Upper lobe of right lung (tissue), 1 donor: ENCODE results near the gene VAPA. TPM values are rescaled to one million over a fixed set of nuclear protein-coding genes. Genes with fewer than 3 reads are reported as not detected.

Experiments used
- ATAC-seq: fragments of 200-7000 bp; cut with Tn5 transposase; one replicate; pipeline ENCODE4 v1.9.1; 2020; ENCODE audit warnings: mild to moderate bottlenecking, moderate library complexity
- DNase-seq: peaks from one replicate; pipeline ENCODE4 v3.0.0-alpha.2; 2020
- H3K27ac ChIP-seq: fragments of 200-600 bp; one replicate; pipeline ENCODE4 v1.8.0; 2022
- H3K27me3 ChIP-seq: fragments of 200-600 bp; one replicate; pipeline ENCODE4 v1.8.0; 2022; ENCODE audit warnings: mild to moderate bottlenecking
- H3K36me3 ChIP-seq: fragments of 200-600 bp; one replicate; pipeline ENCODE4 v1.8.0; 2022
- H3K4me1 ChIP-seq: fragments of 200-600 bp; one replicate; pipeline ENCODE4 v1.8.0; 2022
- H3K4me3 ChIP-seq: fragments of 200-600 bp; one replicate; pipeline ENCODE4 v1.8.0; 2022; ENCODE audit warnings: mild to moderate bottlenecking
- H3K9me3 ChIP-seq: fragments of 200-600 bp; one replicate; pipeline ENCODE4 v1.8.0; 2022
- CTCF ChIP-seq: fragments of 200-600 bp; IDR thresholded peaks from one replicate; pipeline ENCODE4 v1.8.0; 2022; ENCODE audit warnings: antibody characterized with exemption
- intact Hi-C: fragments of 100-400 bp; cut with DNase I; formaldehyde crosslinking; loops from one replicate; pipeline ENCODE4 v1.11.0; 2022
- total RNA-seq: library from RNA; stranded (reverse); fragmentation: NEBNext Ultra II Directional; extraction: Animal tissue kit (Norgen Biotek cat#: 25700); gene quantifications from one replicate; pipeline ENCODE4 v1.2.1, GENCODE V29; 2021
- donor health status: DM: no; HTN: yes; CAD: no; lungs with severe emphysema.

The VAPA gene
- total RNA-seq, 1 donor from 2014 or later = 225 TPM

DNA sequence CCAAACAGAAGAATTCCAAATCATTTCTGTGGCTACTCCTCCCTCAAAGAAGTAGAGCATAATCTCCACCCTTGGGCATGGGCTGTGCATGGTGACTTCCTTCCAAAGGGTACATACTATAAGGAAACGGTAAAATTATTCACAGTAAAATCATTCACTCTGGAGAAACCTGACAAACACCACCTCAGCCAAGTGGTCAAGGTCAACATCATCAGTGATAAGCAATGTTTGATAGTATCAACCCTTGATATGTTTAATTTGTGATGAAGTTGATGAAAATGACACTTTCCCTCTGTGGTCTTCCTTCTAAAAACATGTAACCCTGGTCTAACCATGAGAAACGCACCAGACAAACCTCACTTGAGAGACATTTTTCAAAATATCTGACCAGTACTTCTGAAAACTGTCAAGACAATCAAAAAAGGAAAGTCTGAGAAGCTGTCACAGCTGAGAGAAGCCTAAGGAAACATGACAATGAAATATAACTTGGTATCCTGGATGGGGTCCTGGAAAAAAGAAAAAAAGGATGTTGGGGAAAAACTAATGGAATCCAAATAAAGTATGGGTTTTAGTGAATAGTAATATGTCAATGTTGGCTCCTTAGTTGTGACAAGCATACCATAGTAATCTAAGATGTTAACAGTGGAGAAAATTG lies 37.5 kb upstream of the VAPA start:
- peak overlapping the region; percentile 72 for H3K27ac ChIP-seq
- ATAC-seq (no peak), DNase-seq (no peak)
- no peaks in the 10 kb centered on the region for H3K36me3 ChIP-seq
- H3K27me3 ChIP-seq = no peaks in the 10 kb centered on the region
- peak overlapping the region; percentile 2 for H3K4me3 ChIP-seq
- H3K9me3 ChIP-seq = no peaks in the 10 kb centered on the region
- peaks cover 12% of the 10 kb centered on the region for H3K4me1 ChIP-seq
- intact Hi-C loops = no loop called here
- TF ChIP-seq CTCF = no peak

GRCh38 chr18:9876867-9877654 lies 36.8 kb upstream of the VAPA start:
- DNase-seq (no peak), ATAC-seq (peak; percentile 76)
- Histone ChIP-seq H3K4me3 (peak overlapping the region; percentile 2), H3K27me3 (no peaks in the 10 kb centered on the region), H3K36me3 (no peaks in the 10 kb centered on the region), H3K4me1 (peaks cover 12% of the 10 kb centered on the region), H3K9me3 (no peaks in the 10 kb centered on the region), H3K27ac (peak overlapping the region; percentile 72)
- intact Hi-C loops = no loop called here
- TF ChIP-seq CTCF = no peak

DNA sequence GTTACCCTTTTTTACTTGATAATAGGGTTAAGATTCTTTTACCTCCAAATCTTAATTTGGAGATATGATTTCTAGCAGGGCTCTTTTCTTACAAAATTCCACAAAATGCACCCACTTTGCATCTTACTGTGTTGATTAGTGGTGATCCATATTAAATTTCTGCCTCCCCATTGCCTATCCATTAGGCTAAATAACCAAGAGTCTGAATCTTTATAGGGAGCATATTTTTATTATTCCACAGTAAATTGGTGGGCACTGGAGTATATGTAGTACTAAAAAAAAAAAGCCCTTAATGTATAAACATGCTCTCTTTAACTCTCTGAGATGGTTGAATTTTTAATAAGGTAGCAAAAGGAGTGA lies 36.2 kb upstream of the VAPA start:
- intact Hi-C loops = no loop called here
- Histone ChIP-seq H3K36me3 (no peaks in the 10 kb centered on the region), H3K4me3 (peak overlapping the region; percentile 2), H3K27me3 (no peaks in the 10 kb centered on the region), H3K9me3 (no peaks in the 10 kb centered on the region), H3K27ac (peak overlapping the region; percentile 72), H3K4me1 (peaks cover 12% of the 10 kb centered on the region)
- ATAC-seq (no peak), DNase-seq (no peak)
- no peak for TF ChIP-seq CTCF

- no peak for DNase-seq
- Histone ChIP-seq H3K36me3 (no peaks in the 10 kb centered on the region), H3K27ac (no peak overlapping the region), H3K27me3 (no peaks in the 10 kb centered on the region), H3K4me1 (peaks cover 12% of the 10 kb centered on the region), H3K9me3 (no peaks in the 10 kb centered on the region), H3K4me3 (no peak overlapping the region)
- no peak for TF ChIP-seq CTCF
- intact Hi-C loops = no loop called here
- no peak for ATAC-seq
These were observed 35.7 kb upstream of the VAPA start for GRCh38 chr18:9878095-9878494.

- no peak for TF ChIP-seq CTCF
- Histone ChIP-seq H3K36me3 (no peaks in the 10 kb centered on the region), H3K27me3 (no peaks in the 10 kb centered on the region), H3K4me1 (peaks cover 12% of the 10 kb centered on the region), H3K27ac (no peak overlapping the region), H3K4me3 (no peak overlapping the region), H3K9me3 (no peaks in the 10 kb centered on the region)
- ATAC-seq (no peak), DNase-seq (no peak)
- intact Hi-C loops = no loop called here
These were observed 35.0 kb upstream of the VAPA start for GRCh38 chr18:9878783-9879242.
